Osteocyte (in vitro differentiated cells): ENCODE results near the gene GRIK4. TPM values are rescaled to one million over a fixed set of nuclear protein-coding genes. Genes with fewer than 3 reads are reported as not detected.

Source experiments
- DNase-seq: peaks from one replicate; pipeline ENCODE4 v3.0.0; 2021; ENCODE audit warnings: mixed read lengths; ENCODE audit not compliant: unreplicated experiment; ENCODE audit errors: extremely low spot score
- H3K27ac Mint-ChIP-seq: one replicate; pipeline ENCODE4 v1.8.0; 2021; ENCODE audit warnings: mild to moderate bottlenecking, mixed read lengths; ENCODE audit not compliant: unreplicated experiment
- H3K27me3 Mint-ChIP-seq: one replicate; pipeline ENCODE4 v1.8.0; 2021; ENCODE audit warnings: mixed read lengths; ENCODE audit not compliant: unreplicated experiment
- H3K36me3 Mint-ChIP-seq: one replicate; pipeline ENCODE4 v1.8.0; 2021; ENCODE audit warnings: mixed read lengths; ENCODE audit not compliant: unreplicated experiment
- H3K4me1 Mint-ChIP-seq: one replicate; pipeline ENCODE4 v1.8.0; 2021; ENCODE audit warnings: mixed read lengths; ENCODE audit not compliant: unreplicated experiment
- H3K4me3 Mint-ChIP-seq: one replicate; pipeline ENCODE4 v1.8.0; 2021; ENCODE audit warnings: mild to moderate bottlenecking, moderate library complexity, mixed read lengths; ENCODE audit not compliant: unreplicated experiment
- H3K9me3 Mint-ChIP-seq: one replicate; pipeline ENCODE4 v1.8.0; 2021; ENCODE audit warnings: mixed read lengths; ENCODE audit not compliant: unreplicated experiment
- CTCF ChIP-seq: fragments of 200-600 bp; sonication (generic); IDR thresholded peaks from 2 replicates; pipeline ENCODE4 v1.5.0; 2021; ENCODE audit warnings: antibody characterized with exemption, mild to moderate bottlenecking, moderate library complexity
- total RNA-seq: library from RNA; stranded (reverse); gene quantifications from 2 replicates; pipeline ENCODE4 v1.2.1, GENCODE V29; 2021

GRIK4 gene
- total RNA-seq, 1 donor from 2014 or later, result 0.11 TPM

GRCh38 chr11:120643284-120643683, 131.7 kb downstream of the GRIK4 start:
- Mint-ChIP-seq H3K27ac (no peak overlapping the region), H3K4me3 (no peak overlapping the region), H3K9me3 (no peaks in the 10 kb centered on the region), H3K36me3 (no peaks in the 10 kb centered on the region), H3K27me3 (peaks cover 53% of the 10 kb centered on the region), H3K4me1 (peaks cover 2% of the 10 kb centered on the region)
- DNase-seq, result no peak
- TF ChIP-seq CTCF, result no peak

- H3K27ac Mint-ChIP-seq, result no peak overlapping the region
- peak overlapping the region; percentile 18 for H3K4me3 Mint-ChIP-seq
- no peak for TF ChIP-seq CTCF
- no peak for DNase-seq
- H3K27me3 Mint-ChIP-seq, result peaks cover 53% of the 10 kb centered on the region
- H3K9me3 Mint-ChIP-seq, result no peaks in the 10 kb centered on the region
- H3K36me3 Mint-ChIP-seq, result no peaks in the 10 kb centered on the region
- peaks cover 2% of the 10 kb centered on the region for H3K4me1 Mint-ChIP-seq
Observed at GRCh38 chr11:120645639-120646038, 134.1 kb downstream of the GRIK4 start.

- no peak overlapping the region for H3K27ac Mint-ChIP-seq
- H3K36me3 Mint-ChIP-seq, result no peaks in the 10 kb centered on the region
- TF ChIP-seq CTCF, result no peak
- no peaks in the 10 kb centered on the region for H3K9me3 Mint-ChIP-seq
- peaks cover 53% of the 10 kb centered on the region for H3K27me3 Mint-ChIP-seq
- no peak for DNase-seq
- peaks cover 2% of the 10 kb centered on the region for H3K4me1 Mint-ChIP-seq
- H3K4me3 Mint-ChIP-seq, result no peak overlapping the region
Observed at GRCh38 chr11:120646206-120646605, 134.7 kb downstream of the GRIK4 start.

- H3K27me3 Mint-ChIP-seq, result peaks cover 41% of the 10 kb centered on the region
- H3K4me3 Mint-ChIP-seq, result no peak overlapping the region
- DNase-seq, result no peak
- no peak overlapping the region for H3K27ac Mint-ChIP-seq
- H3K9me3 Mint-ChIP-seq, result no peaks in the 10 kb centered on the region
- peaks cover 2% of the 10 kb centered on the region for H3K4me1 Mint-ChIP-seq
- no peaks in the 10 kb centered on the region for H3K36me3 Mint-ChIP-seq
- no peak for TF ChIP-seq CTCF
Observed at GRCh38 chr11:120647681-120648080, 136.1 kb downstream of the GRIK4 start.

GRCh38 chr11:120648771-120649170, 137.2 kb downstream of the GRIK4 start:
- H3K36me3 Mint-ChIP-seq, result no peaks in the 10 kb centered on the region
- no peak overlapping the region for H3K27ac Mint-ChIP-seq
- no peak for TF ChIP-seq CTCF
- peaks cover 3% of the 10 kb centered on the region for H3K9me3 Mint-ChIP-seq
- peaks cover 32% of the 10 kb centered on the region for H3K27me3 Mint-ChIP-seq
- peaks cover 2% of the 10 kb centered on the region for H3K4me1 Mint-ChIP-seq
- H3K4me3 Mint-ChIP-seq, result no peak overlapping the region
- no peak for DNase-seq
